SK-N-MC (cell line): Measurements from ENCODE around the gene MOB3A.

Experiments used
- DNase-seq: peaks from one replicate; pipeline ENCODE4 v3.0.0-alpha.2; 2011; ENCODE audit warnings: low read depth, low spot score
- H3K27ac ChIP-seq: fragments of 200-600 bp; sonication (generic); 2 replicates; pipeline ENCODE4 v1.5.1; 2016; ENCODE audit warnings: mixed run types
- H3K36me3 ChIP-seq: fragments of 200-600 bp; sonication (generic); 2 replicates; pipeline ENCODE4 v1.6.1; 2017; ENCODE audit warnings: antibody characterized with exemption, low read length, mixed read lengths; ENCODE audit not compliant: insufficient read depth
- H3K4me3 ChIP-seq: fragments of 200-600 bp; sonication (generic); 2 replicates; pipeline ENCODE4 v1.5.1; 2016
- H3K9ac ChIP-seq: fragments of 200-600 bp; sonication (generic); 2 replicates; pipeline ENCODE4 v1.8.0; 2017; ENCODE audit warnings: mixed run types, mixed read lengths; ENCODE audit not compliant: insufficient read length
- H3K9me3 ChIP-seq: fragments of 200-600 bp; sonication (generic); 2 replicates; pipeline ENCODE4 v1.6.1; 2017; ENCODE audit warnings: low read depth, mild to moderate bottlenecking, antibody characterized with exemption, low read length, moderate library complexity, mixed read lengths
- EZH2 ChIP-seq: fragments of 200-600 bp; sonication (generic); IDR thresholded peaks from one replicate; pipeline ENCODE4 v1.6.1; 2017; ENCODE audit warnings: antibody characterized with exemption
- FOXP2 ChIP-seq: optimal IDR thresholded peaks from 2 replicates; pipeline ENCODE3; 2011; ENCODE audit warnings: mild to moderate bottlenecking, moderate library complexity; ENCODE audit not compliant: insufficient read depth; ENCODE audit errors: extremely low read length, control extremely low read depth
- POLR2AphosphoS5 ChIP-seq: IDR thresholded peaks from 2 replicates; pipeline ENCODE4 v1.6.1; 2012; ENCODE audit warnings: mild to moderate bottlenecking, low read depth, low read length, borderline replicate concordance

The MOB3A gene

GRCh38 chr19:2053601-2054389, 42.3 kb downstream of the MOB3A start:
- Histone ChIP-seq H3K9ac (no peak overlapping the region), H3K9me3 (no peaks in the 10 kb centered on the region), H3K36me3 (no peaks in the 10 kb centered on the region), H3K4me3 (no peak overlapping the region), H3K27ac (no peak overlapping the region)
- no peak for DNase-seq
- TF ChIP-seq EZH2 (no peak), POLR2AphosphoS5 (no peak), FOXP2 (no peak)

- Histone ChIP-seq H3K9ac (no peak overlapping the region), H3K36me3 (no peaks in the 10 kb centered on the region), H3K27ac (0 out of 2 replicates have a peak overlapping the region, but pooled peaks have one; percentile 19), H3K4me3 (peak overlapping the region; percentile 81), H3K9me3 (no peaks in the 10 kb centered on the region)
- no peak for TF ChIP-seq EZH2
- no peak for DNase-seq
Observed at GRCh38 chr19:2051773-2052704, 44.1 kb downstream of the MOB3A start.

GRCh38 chr19:2050991-2051772, 44.9 kb downstream of the MOB3A start, which contains the start of gene MKNK2:
Gene MKNK2, minus strand, starts transcription at chr19:2051244. Its CDS starts 393 bp downstream, at chr19:2050851.
- Histone ChIP-seq H3K36me3 (no peaks in the 10 kb centered on the region), H3K9me3 (no peaks in the 10 kb centered on the region), H3K27ac (0 out of 2 replicates have a peak within 1 kb of the TSS, but pooled peaks have one; percentile 19), H3K4me3 (peak within 1 kb of the TSS; percentile 92), H3K9ac (peak within 1 kb of the TSS; percentile 80)
- TF ChIP-seq EZH2 (no peak), POLR2AphosphoS5 (peak; percentile 88), FOXP2 (peak; percentile 60)
- no peak for DNase-seq

- no peaks in the 10 kb centered on the region for H3K9me3 ChIP-seq
- no peak for TF ChIP-seq POLR2AphosphoS5
- TF ChIP-seq EZH2: no peak
- TF ChIP-seq FOXP2: no peak
- H3K36me3 ChIP-seq: no peaks in the 10 kb centered on the region
- no peak for DNase-seq
- no peak overlapping the region for H3K27ac ChIP-seq
- H3K9ac ChIP-seq: peak overlapping the region; percentile 80
- peak overlapping the region; percentile 92 for H3K4me3 ChIP-seq
Observed at GRCh38 chr19:2050349-2050990, 45.7 kb downstream of the MOB3A start.

GRCh38 chr19:2049741-2050348, 46.3 kb downstream of the MOB3A start:
- no peaks in the 10 kb centered on the region for H3K36me3 ChIP-seq
- no peak for DNase-seq

GRCh38 chr19:2048959-2049740, 47.0 kb downstream of the MOB3A start:
- TF ChIP-seq FOXP2 (no peak), EZH2 (no peak), POLR2AphosphoS5 (no peak)
- DNase-seq: no peak
- H3K9ac ChIP-seq: peak overlapping the region; percentile 80

More at GRCh38 chr19:2049741-2050348, 46.3 kb downstream of the MOB3A start:
- Histone ChIP-seq H3K9me3 (no peaks in the 10 kb centered on the region), H3K9ac (peak overlapping the region; percentile 80), H3K4me3 (peak overlapping the region; percentile 92), H3K27ac (no peak overlapping the region)
- TF ChIP-seq FOXP2 (peak; percentile 2), EZH2 (no peak)

More at GRCh38 chr19:2048959-2049740, 47.0 kb downstream of the MOB3A start:
- 0 out of 2 replicates have a peak overlapping the region, but pooled peaks have one; percentile 9 for H3K27ac ChIP-seq
- H3K4me3 ChIP-seq: peak overlapping the region; percentile 92
- H3K36me3 ChIP-seq: no peaks in the 10 kb centered on the region
- H3K9me3 ChIP-seq: no peaks in the 10 kb centered on the region
